K562 (cell line): ENCODE measurements around the gene RASGRP2. TPM values are rescaled to one million over a fixed set of nuclear protein-coding genes. Genes with fewer than 3 reads are reported as not detected.

ENCODE experiments used
- ATAC-seq: fragments of 200-7000 bp; cut with Tn5 transposase; 3 replicates; pipeline ENCODE4 v1.9.1; 2020; ENCODE audit warnings: moderate library complexity
- BruUV-seq: library from RNA; stranded (reverse); fragments of 400-500 nt; replicated peaks from 2 replicates; lab custom pipeline; 2021; lab: Mats Ljungman, UMichigan
- CTCF ChIA-PET: fragments of 300-600 bp; formaldehyde crosslinking; extraction: SDS; loops from one replicate; lab custom pipeline; 2021; ENCODE audit warnings: low intra/inter-chr PET ratio; lab: Yijun Ruan, JAX
- POLR2A ChIA-PET: fragments of 300-600, 350-650 bp; sonication (Branson Sonifier 250); formaldehyde crosslinking; extraction: SDS; loops from one replicate; lab custom pipeline; 2021; ENCODE audit warnings: antibody characterized with exemption, inconsistent platforms; lab: Yijun Ruan, JAX
- DNase-seq, 4 experiments: peaks; one replicate each; pipeline versions ENCODE4 v3.0.0 to v3.0.0-alpha.2; 2011 to 2018; ENCODE audit warnings: low spot score in 3 of 4, mixed read lengths in 3 of 4; ENCODE audit errors: extremely low read depth in 1 of 4
- FAIRE-seq: peaks from 2 replicates; lab custom pipeline; 2011; peaks lifted over from hg19 to GRCh38; lab: Jason Lieb, UNC
- H2AFZ ChIP-seq: 2 replicates; pipeline ENCODE4 v1.6.0; 2011; ENCODE audit warnings: low read depth, low read length, control low read depth, inconsistent platforms
- H3K27ac ChIP-seq: fragments of 200-600 bp; 3 replicates; pipeline ENCODE4 v1.8.0; 2011; ENCODE audit warnings: low read depth, mild to moderate bottlenecking, control low read depth, inconsistent platforms, low read length, moderate library complexity, mixed read lengths; ENCODE audit errors: extremely low read depth
- H3K27me3 ChIP-seq, 2 experiments: fragments of 300-600 bp in 1 of 2; 2 replicates in 1 of 2; 3 replicates in 1 of 2; pipeline versions ENCODE4 v1.6.0 to v1.8.0; 2011; ENCODE audit warnings: inconsistent platforms in 2 of 2, low read length in 2 of 2, mild to moderate bottlenecking in 1 of 2, mixed read lengths in 1 of 2, moderate library complexity in 1 of 2; ENCODE audit not compliant: control insufficient read depth in 2 of 2, insufficient read depth in 2 of 2
- H3K36me3 ChIP-seq: fragments of 300-600 bp; 3 replicates; pipeline ENCODE4 v1.8.0; 2011; ENCODE audit warnings: mild to moderate bottlenecking, low read length, inconsistent platforms; ENCODE audit not compliant: control insufficient read depth, insufficient read depth
- H3K4me1 ChIP-seq, 2 experiments: fragments of 200-600 bp in 1 of 2; replicated peaks in 1 of 2; 2 replicates in 1 of 2; 3 replicates in 1 of 2; pipeline versions ENCODE4 v1.5.1 to v1.8.0; 2011; ENCODE audit warnings: inconsistent platforms in 2 of 2, low read length in 2 of 2, mild to moderate bottlenecking in 1 of 2, mixed read lengths in 1 of 2, moderate library complexity in 1 of 2; ENCODE audit not compliant: control insufficient read depth in 2 of 2, insufficient read depth in 2 of 2
- H3K4me2 ChIP-seq: 2 replicates; pipeline ENCODE4 v1.6.1; 2011; ENCODE audit warnings: low read length, control low read depth, inconsistent platforms, mixed read lengths; ENCODE audit not compliant: insufficient read depth
- H3K4me3 ChIP-seq: fragments of 200-600 bp; sonication (generic), shearing (Covaris generic); 2 replicates; pipeline ENCODE4 v1.5.1; 2016; ENCODE audit warnings: control low read depth, inconsistent platforms
- H3K79me2 ChIP-seq: fragments of 200-600 bp; 3 replicates; pipeline ENCODE4 v1.8.0; 2011; ENCODE audit warnings: low read length, inconsistent platforms; ENCODE audit not compliant: control insufficient read depth, insufficient read depth
- H3K9ac ChIP-seq, 2 experiments: 2 replicates each; pipeline versions ENCODE4 v1.6.0 to v1.6.1; 2011; ENCODE audit warnings: low read depth in 2 of 2, low read length in 2 of 2, control low read depth in 1 of 2, inconsistent platforms in 1 of 2, mild to moderate bottlenecking in 1 of 2, mixed read lengths in 1 of 2; ENCODE audit not compliant: insufficient read depth in 1 of 2
- H3K9me1 ChIP-seq: one replicate; pipeline ENCODE4 v1.6.0; 2011; ENCODE audit warnings: inconsistent platforms, mild to moderate bottlenecking, low read length, moderate library complexity; ENCODE audit not compliant: control insufficient read depth, insufficient read depth
- H3K9me3 ChIP-seq: replicated peaks from 2 replicates; pipeline ENCODE4 v1.5.1; 2011; ENCODE audit warnings: low read depth, low read length, inconsistent platforms; ENCODE audit not compliant: control insufficient read depth, insufficient read depth
- H4K20me1 ChIP-seq: replicated peaks from 2 replicates; pipeline ENCODE4 v1.6.1; 2011; ENCODE audit warnings: low read length, inconsistent platforms, mixed read lengths; ENCODE audit not compliant: control insufficient read depth, insufficient read depth
- BDP1 ChIP-seq: IDR thresholded peaks from 3 replicates; pipeline ENCODE4 v1.6.1; 2011; ENCODE audit not compliant: insufficient read length, insufficient read depth
- ERF ChIP-seq: fragments of 450-650 bp; formaldehyde crosslinking; IDR thresholded peaks from 2 replicates; pipeline ENCODE4 v1.4.0; 2020; ENCODE audit warnings: mild to moderate bottlenecking, mixed read lengths
- KHSRP ChIP-seq: fragments of 450-650 bp; IDR thresholded peaks from 2 replicates; pipeline ENCODE4 v1.6.1; 2017
- PHF21A ChIP-seq: fragments of 450-650 bp; IDR thresholded peaks from 2 replicates; pipeline ENCODE4 v1.6.1; 2017; ENCODE audit warnings: low read depth, borderline replicate concordance
- POLR2AphosphoS2 ChIP-seq: IDR thresholded peaks from 2 replicates; pipeline ENCODE4 v1.6.1; 2012; ENCODE audit warnings: low read length, improper control_type of control experiment
- TCF7L2 ChIP-seq: fragments of 150-350 bp; IDR thresholded peaks from 2 replicates; pipeline ENCODE4 v1.6.1; 2016; ENCODE audit warnings: low read depth, mild to moderate bottlenecking, low read length, moderate library complexity
- TEAD1 ChIP-seq, 2 experiments: fragments of 450-650 bp in 1 of 2; sonication (generic) in 1 of 2; formaldehyde crosslinking; IDR thresholded peaks; 2 replicates each; pipeline versions ENCODE4 v1.4.0 to v1.8.0; 2020 to 2022; ENCODE audit warnings: mild to moderate bottlenecking in 2 of 2, missing genetic modification reagents in 1 of 2
- TEAD2 ChIP-seq: fragments of 450-650 bp; IDR thresholded peaks from 2 replicates; pipeline ENCODE4 v1.6.1; 2016; ENCODE audit warnings: missing genetic modification characterization, control low read depth, missing compliant biosample characterization
- TFAM ChIP-seq: fragments of 250-450 bp; sonication (Bioruptor Pico); conservative IDR thresholded peaks from 2 replicates; pipeline ENCODE4 v1.5.0; 2021; ENCODE audit warnings: mild to moderate bottlenecking, moderate library complexity
- WGBS: fragments of 100-300 bp; shearing (Covaris generic); methylation state at CpG from one replicate; pipeline ENCODE4 v1.1.6; 2016; ENCODE audit warnings: low coverage, mixed read lengths; ENCODE audit not compliant: insufficient coverage; ENCODE audit errors: missing lambda C conversion rate; 5-methylcytosine and 5-hydroxymethylcytosine counted together
- in situ Hi-C: fragments of 300-500 bp; cut with MboI; formaldehyde crosslinking; loops from 4 replicates; pipeline ENCODE4 v1.15.0; 2018; ENCODE audit warnings: inconsistent platforms, mixed read lengths
- intact Hi-C: fragments of 100-400 bp; cut with micrococcal nuclease; formaldehyde crosslinking; loops from 2 replicates; pipeline ENCODE4 v1.14.2; 2022
- polyA plus RNA-seq, 8 experiments: library from polyadenylated mRNA; depleted of rRNA in 4 of 8; stranded (reverse) in 5 of 8; unstranded in 3 of 8; fragments of >200 nt; fragmentation: Nextera tagmentation in 2 of 8; fragmentation: Illumina TruSeq in 1 of 8; extraction: Ambion mirVana in 2 of 8; extraction: Trizol in 1 of 8; gene quantifications; 2 replicates each; pipeline versions ENCODE4 v1.2.1 to v1.2.3, GENCODE V29; 2011 to 2014; ENCODE audit warnings: inconsistent platforms in 1 of 8, missing spikeins in 1 of 8
- total RNA-seq, 7 experiments: library from RNA; depleted of rRNA in 6 of 7; stranded (reverse); fragments of >200 nt in 6 of 7; fragmentation: Illumina TruSeq in 2 of 7; extraction: Trizol in 2 of 7; gene quantifications; 2 replicates each; pipeline versions ENCODE4 v1.2.1 to v1.2.3, GENCODE V29; 2011 to 2021; ENCODE audit warnings: low replicate concordance in 1 of 7
- TF ChIP-seq, protein P1 (sequence below): fragments of 450-650 bp; formaldehyde crosslinking; IDR thresholded peaks from 2 replicates; pipeline ENCODE4 v1.4.0; 2020; ENCODE audit warnings: mild to moderate bottlenecking, mixed read lengths
- TF ChIP-seq, protein P2 (sequence below): fragments of 250-450 bp; sonication (Bioruptor Pico); IDR thresholded peaks from 2 replicates; pipeline ENCODE4 v1.8.0; 2022; ENCODE audit warnings: moderate library complexity, mild to moderate bottlenecking, inconsistent platforms
- TF ChIP-seq, protein P3 (sequence below): fragments of 450-650 bp; formaldehyde crosslinking; IDR thresholded peaks from 2 replicates; pipeline ENCODE4 v1.4.0; 2020; ENCODE audit warnings: mild to moderate bottlenecking, moderate library complexity
- TF ChIP-seq, protein P4 (sequence below), 2 experiments: fragments of 450-650 bp; IDR thresholded peaks; 2 replicates each; pipeline ENCODE4 v1.6.1; 2018; ENCODE audit warnings: mild to moderate bottlenecking in 2 of 2, low read depth in 1 of 2; ENCODE audit not compliant: partially characterized antibody in 2 of 2

The RASGRP2 gene
- total and polyA plus RNA-seq, 9 of the 15 experiments (the other 6 are each of a cell fraction or from before 2014, with no cell fraction given): 0.87 to 22.7 (median 5.5) TPM

DNA sequence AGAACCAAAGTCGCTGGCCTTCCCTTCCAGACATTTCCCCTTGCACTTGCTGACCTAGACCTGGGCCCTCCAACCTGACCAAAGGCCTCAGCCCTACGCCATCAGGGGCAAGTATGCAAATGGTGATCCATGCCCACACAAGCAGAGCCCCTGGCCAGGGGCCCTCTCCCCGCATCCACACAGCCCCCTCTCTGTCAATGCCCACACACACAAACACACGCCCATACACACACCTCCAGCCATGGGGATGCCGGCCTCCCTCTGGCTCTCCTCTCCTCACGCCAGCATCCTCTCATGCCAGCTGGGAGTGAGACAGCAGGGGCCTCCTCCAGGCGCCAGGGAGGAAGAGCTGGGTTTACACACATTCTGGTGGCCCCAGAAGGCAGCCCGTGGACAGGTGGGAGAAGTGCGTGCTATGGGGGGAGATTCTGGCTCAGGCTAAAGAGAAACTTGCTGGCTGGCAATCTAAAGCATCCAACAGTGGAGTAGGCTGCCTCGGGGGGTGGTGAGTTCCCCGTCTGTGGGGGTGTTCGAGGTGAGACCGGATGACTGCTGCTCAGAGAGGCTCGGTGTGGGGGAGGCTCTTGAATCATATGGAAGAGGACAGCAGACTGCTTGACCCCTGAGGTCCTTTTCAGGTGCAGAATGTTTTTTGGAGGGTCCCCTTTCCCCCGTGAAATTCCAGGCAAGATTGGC, 25.7 kb downstream of the RASGRP2 start:
- Histone ChIP-seq H3K27ac (no peak overlapping the region), H3K9me1 (no peaks in the 10 kb centered on the region), H3K4me3 (no peak overlapping the region), H3K36me3 (no peaks in the 10 kb centered on the region), H3K4me1 (peaks cover 0 to 21% of the 10 kb centered on the region in 2 experiments; a peak in 2 of 5 replicates), H3K9me3 (no peaks in the 10 kb centered on the region), H2AFZ (no peak overlapping the region), H3K79me2 (no peaks in the 10 kb centered on the region), H3K4me2 (no peak overlapping the region), H4K20me1 (peaks cover 29% of the 10 kb centered on the region), H3K27me3 (peaks cover 37 to 68% of the 10 kb centered on the region in 2 experiments), H3K9ac (no peak overlapping the region)
- 1% methylated on average over 14 of the region's 15 CpGs for WGBS
- FAIRE-seq: no peak
- intact Hi-C loops: no loop called here
- ChIA-PET POLR2A (interaction anchor here (0.5 kb wide), 1 partner anchor 112 kb away, joined by 3 read pairs; no protein-coding TSS in a partner anchor), CTCF (no interaction called here)
- no peak for DNase-seq
- in situ Hi-C loops: no loop called here
- ATAC-seq: no peak
- no TSS peak for BruUV-seq
- TF ChIP-seq TFAM (CRISPR knock-in tag) (no peak), ERF (CRISPR knock-in tag) (no peak), KHSRP (no peak), TCF7L2 (no peak), POLR2AphosphoS2 (no peak), TEAD2 (tag) (no peak), TEAD1 (CRISPR knock-in tag; IDR thresholded peaks at IDR 0.05) (no peak), PHF21A (no peak), BDP1 (no peak)
- TF ChIP-seq, protein P1, sequence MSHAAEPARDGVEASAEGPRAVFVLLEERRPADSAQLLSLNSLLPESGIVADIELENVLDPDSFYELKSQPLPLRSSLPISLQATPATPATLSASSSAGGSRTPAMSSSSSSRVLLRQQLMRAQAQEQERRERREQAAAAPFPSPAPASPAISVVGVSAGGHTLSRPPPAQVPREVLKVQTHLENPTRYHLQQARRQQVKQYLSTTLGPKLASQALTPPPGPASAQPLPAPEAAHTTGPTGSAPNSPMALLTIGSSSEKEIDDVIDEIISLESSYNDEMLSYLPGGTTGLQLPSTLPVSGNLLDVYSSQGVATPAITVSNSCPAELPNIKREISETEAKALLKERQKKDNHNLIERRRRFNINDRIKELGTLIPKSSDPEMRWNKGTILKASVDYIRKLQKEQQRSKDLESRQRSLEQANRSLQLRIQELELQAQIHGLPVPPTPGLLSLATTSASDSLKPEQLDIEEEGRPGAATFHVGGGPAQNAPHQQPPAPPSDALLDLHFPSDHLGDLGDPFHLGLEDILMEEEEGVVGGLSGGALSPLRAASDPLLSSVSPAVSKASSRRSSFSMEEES (CRISPR knock-in tag): no peak
- TF ChIP-seq, protein P2, sequence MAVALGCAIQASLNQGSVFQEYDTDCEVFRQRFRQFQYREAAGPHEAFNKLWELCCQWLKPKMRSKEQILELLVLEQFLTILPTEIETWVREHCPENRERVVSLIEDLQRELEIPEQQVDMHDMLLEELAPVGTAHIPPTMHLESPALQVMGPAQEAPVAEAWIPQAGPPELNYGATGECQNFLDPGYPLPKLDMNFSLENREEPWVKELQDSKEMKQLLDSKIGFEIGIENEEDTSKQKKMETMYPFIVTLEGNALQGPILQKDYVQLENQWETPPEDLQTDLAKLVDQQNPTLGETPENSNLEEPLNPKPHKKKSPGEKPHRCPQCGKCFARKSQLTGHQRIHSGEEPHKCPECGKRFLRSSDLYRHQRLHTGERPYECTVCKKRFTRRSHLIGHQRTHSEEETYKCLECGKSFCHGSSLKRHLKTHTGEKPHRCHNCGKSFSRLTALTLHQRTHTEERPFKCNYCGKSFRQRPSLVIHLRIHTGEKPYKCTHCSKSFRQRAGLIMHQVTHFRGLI (CRISPR knock-in tag): no peak
- TF ChIP-seq, protein P3, sequence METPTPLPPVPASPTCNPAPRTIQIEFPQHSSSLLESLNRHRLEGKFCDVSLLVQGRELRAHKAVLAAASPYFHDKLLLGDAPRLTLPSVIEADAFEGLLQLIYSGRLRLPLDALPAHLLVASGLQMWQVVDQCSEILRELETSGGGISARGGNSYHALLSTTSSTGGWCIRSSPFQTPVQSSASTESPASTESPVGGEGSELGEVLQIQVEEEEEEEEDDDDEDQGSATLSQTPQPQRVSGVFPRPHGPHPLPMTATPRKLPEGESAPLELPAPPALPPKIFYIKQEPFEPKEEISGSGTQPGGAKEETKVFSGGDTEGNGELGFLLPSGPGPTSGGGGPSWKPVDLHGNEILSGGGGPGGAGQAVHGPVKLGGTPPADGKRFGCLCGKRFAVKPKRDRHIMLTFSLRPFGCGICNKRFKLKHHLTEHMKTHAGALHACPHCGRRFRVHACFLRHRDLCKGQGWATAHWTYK: no peak
- TF ChIP-seq, protein P4, sequence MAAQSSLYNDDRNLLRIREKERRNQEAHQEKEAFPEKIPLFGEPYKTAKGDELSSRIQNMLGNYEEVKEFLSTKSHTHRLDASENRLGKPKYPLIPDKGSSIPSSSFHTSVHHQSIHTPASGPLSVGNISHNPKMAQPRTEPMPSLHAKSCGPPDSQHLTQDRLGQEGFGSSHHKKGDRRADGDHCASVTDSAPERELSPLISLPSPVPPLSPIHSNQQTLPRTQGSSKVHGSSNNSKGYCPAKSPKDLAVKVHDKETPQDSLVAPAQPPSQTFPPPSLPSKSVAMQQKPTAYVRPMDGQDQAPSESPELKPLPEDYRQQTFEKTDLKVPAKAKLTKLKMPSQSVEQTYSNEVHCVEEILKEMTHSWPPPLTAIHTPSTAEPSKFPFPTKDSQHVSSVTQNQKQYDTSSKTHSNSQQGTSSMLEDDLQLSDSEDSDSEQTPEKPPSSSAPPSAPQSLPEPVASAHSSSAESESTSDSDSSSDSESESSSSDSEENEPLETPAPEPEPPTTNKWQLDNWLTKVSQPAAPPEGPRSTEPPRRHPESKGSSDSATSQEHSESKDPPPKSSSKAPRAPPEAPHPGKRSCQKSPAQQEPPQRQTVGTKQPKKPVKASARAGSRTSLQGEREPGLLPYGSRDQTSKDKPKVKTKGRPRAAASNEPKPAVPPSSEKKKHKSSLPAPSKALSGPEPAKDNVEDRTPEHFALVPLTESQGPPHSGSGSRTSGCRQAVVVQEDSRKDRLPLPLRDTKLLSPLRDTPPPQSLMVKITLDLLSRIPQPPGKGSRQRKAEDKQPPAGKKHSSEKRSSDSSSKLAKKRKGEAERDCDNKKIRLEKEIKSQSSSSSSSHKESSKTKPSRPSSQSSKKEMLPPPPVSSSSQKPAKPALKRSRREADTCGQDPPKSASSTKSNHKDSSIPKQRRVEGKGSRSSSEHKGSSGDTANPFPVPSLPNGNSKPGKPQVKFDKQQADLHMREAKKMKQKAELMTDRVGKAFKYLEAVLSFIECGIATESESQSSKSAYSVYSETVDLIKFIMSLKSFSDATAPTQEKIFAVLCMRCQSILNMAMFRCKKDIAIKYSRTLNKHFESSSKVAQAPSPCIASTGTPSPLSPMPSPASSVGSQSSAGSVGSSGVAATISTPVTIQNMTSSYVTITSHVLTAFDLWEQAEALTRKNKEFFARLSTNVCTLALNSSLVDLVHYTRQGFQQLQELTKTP (IDR thresholded peaks at IDR 0.05; ENCODE audit: low read depth in 1 of 2, partially characterized antibody in 2 of 2): no peak
